Hippocampal formation (tissue), 2 donors: ENCODE data around the gene SLC1A2.
A peak's percentile ranks its signal among the peaks of the same experiment; 100 is the strongest.

Source experiments
- DNase-seq, 2 donors: peaks; one replicate each; lab custom pipeline; 2025; lab: John Stamatoyannopoulos, UW

SLC1A2 gene

GRCh38 chr11:35302398-35302797 lies 117.0 kb downstream of the SLC1A2 start:
- no peak for DNase-seq

- no peak for DNase-seq
Measured at GRCh38 chr11:35298369-35298768, 121.0 kb downstream of the SLC1A2 start.

- DNase-seq = no peak
Measured at GRCh38 chr11:35295751-35296150, 123.6 kb downstream of the SLC1A2 start.

GRCh38 chr11:35293699-35294098 lies 125.7 kb downstream of the SLC1A2 start:
- DNase-seq = no peak

- no peak for DNase-seq
Measured at GRCh38 chr11:35293035-35293434, 126.3 kb downstream of the SLC1A2 start.

GRCh38 chr11:35292279-35292678 lies 127.1 kb downstream of the SLC1A2 start:
- no peak for DNase-seq

- no peak for DNase-seq
Measured at GRCh38 chr11:35290876-35291275, 128.5 kb downstream of the SLC1A2 start.

GRCh38 chr11:35289821-35290220 lies 129.5 kb downstream of the SLC1A2 start:
- DNase-seq = no peak

GRCh38 chr11:35288817-35289541 lies 130.4 kb downstream of the SLC1A2 start:
- no peak for DNase-seq

- no peak for DNase-seq
Measured at GRCh38 chr11:35288309-35288708, 131.0 kb downstream of the SLC1A2 start.

GRCh38 chr11:35287344-35287890 lies 131.9 kb downstream of the SLC1A2 start:
- DNase-seq = no peak

GRCh38 chr11:35286126-35286525 lies 133.2 kb downstream of the SLC1A2 start:
- no peak for DNase-seq

GRCh38 chr11:35285471-35285870 lies 133.9 kb downstream of the SLC1A2 start:
- no peak for DNase-seq

GRCh38 chr11:35282221-35282882 lies 137.0 kb downstream of the SLC1A2 start:
- no peak for DNase-seq

GRCh38 chr11:35281169-35281688 lies 138.1 kb downstream of the SLC1A2 start:
- no peak for DNase-seq

GRCh38 chr11:35280727-35281126 lies 138.6 kb downstream of the SLC1A2 start:
- DNase-seq = no peak

- no peak for DNase-seq
Measured at GRCh38 chr11:35277827-35278226, 141.5 kb downstream of the SLC1A2 start.

GRCh38 chr11:35276396-35277145 lies 142.8 kb downstream of the SLC1A2 start:
- peak in 1 of 2 donors; percentile 24 for DNase-seq

- peak in 1 of 2 donors; percentile 50 for DNase-seq
Measured at GRCh38 chr11:35275786-35276170, 143.6 kb downstream of the SLC1A2 start.

GRCh38 chr11:35274909-35275785 lies 144.2 kb downstream of the SLC1A2 start:
- DNase-seq = peak in 1 of 2 donors; percentile 29

GRCh38 chr11:35272391-35272902 lies 146.9 kb downstream of the SLC1A2 start:
- DNase-seq = peak; percentile 9 to 26
